KMS-11 (cell line): Measurements from ENCODE around the gene HLA-DPB1.
A peak's percentile ranks its signal among the peaks of the same experiment; 100 is the strongest.

Experiments
- H2AFZ ChIP-seq: fragments of 200-600 bp; sonication (generic); 2 replicates; pipeline ENCODE4 v1.6.1; 2016; ENCODE audit warnings: antibody characterized with exemption, mixed run types, low read depth
- H3K27ac ChIP-seq: fragments of 200-600 bp; sonication (generic); 2 replicates; pipeline ENCODE4 v1.6.1; 2016; ENCODE audit warnings: mild to moderate bottlenecking, mixed run types
- H3K27me3 ChIP-seq: fragments of 200-600 bp; sonication (generic); 2 replicates; pipeline ENCODE4 v1.6.1; 2017; ENCODE audit warnings: mild to moderate bottlenecking, low read depth, mixed run types, moderate library complexity; ENCODE audit not compliant: insufficient read depth
- H3K36me3 ChIP-seq: fragments of 200-600 bp; sonication (generic); 2 replicates; pipeline ENCODE4 v1.6.1; 2017; ENCODE audit warnings: mild to moderate bottlenecking, mixed run types; ENCODE audit not compliant: insufficient read depth
- H3K4me1 ChIP-seq: fragments of 200-600 bp; sonication (generic); 2 replicates; pipeline ENCODE4 v1.6.1; 2016; ENCODE audit warnings: mild to moderate bottlenecking, low read depth, mixed run types; ENCODE audit not compliant: poor library complexity, severe bottlenecking
- H3K4me2 ChIP-seq: fragments of 200-600 bp; sonication (generic); 2 replicates; pipeline ENCODE4 v1.7.0; 2016; ENCODE audit warnings: mild to moderate bottlenecking, mixed run types
- H3K4me3 ChIP-seq: fragments of 200-600 bp; sonication (generic); IDR thresholded peaks from 2 replicates; pipeline ENCODE4 v1.6.1; 2017; ENCODE audit warnings: low read depth, low read length, mixed read lengths; ENCODE audit not compliant: insufficient read depth
- H3K79me2 ChIP-seq: fragments of 200-600 bp; sonication (generic); 2 replicates; pipeline ENCODE4 v1.6.1; 2016; ENCODE audit warnings: low read depth, mixed run types; ENCODE audit not compliant: insufficient read depth
- H3K9ac ChIP-seq: fragments of 200-600 bp; sonication (generic); 2 replicates; pipeline ENCODE4 v1.6.1; 2016; ENCODE audit warnings: mild to moderate bottlenecking, mixed run types
- H4K20me1 ChIP-seq: fragments of 200-600 bp; sonication (generic); 2 replicates; pipeline ENCODE4 v1.6.1; 2016; ENCODE audit warnings: mild to moderate bottlenecking, mixed run types; ENCODE audit not compliant: insufficient read depth
- TF ChIP-seq, protein P1 (sequence below): fragments of 200-600 bp; sonication (generic); conservative IDR thresholded peaks from 2 replicates; pipeline ENCODE4 v1.6.1; 2017; ENCODE audit warnings: low read depth, mild to moderate bottlenecking, antibody characterized with exemption, low read length, moderate library complexity, mixed read lengths

HLA-DPB1 gene

DNA sequence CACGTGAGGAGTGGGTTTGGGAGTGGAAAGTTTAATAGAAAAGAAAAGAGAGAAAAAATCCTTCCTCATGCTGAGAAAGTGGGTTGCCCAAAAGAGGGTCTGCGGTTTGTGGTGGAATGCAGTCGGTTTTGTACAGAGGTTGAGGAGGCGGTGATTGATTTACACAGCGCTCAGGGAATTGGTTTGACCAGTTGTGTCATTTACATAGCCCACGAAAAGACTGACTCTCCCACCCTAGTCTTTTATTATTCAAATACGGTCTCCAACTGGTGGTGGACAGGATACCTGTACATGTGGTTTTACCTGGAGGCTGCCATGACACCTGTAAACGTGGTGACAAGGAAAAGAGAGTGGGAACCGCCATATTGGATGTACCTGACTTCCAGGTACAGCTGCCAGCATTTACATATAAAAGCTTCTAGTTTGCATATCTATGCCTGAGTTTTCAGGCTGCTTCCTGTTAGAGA is 42.1 kb downstream of the HLA-DPB1 start:
- Histone ChIP-seq H3K79me2 (no peaks in the 10 kb centered on the region), H3K36me3 (no peaks in the 10 kb centered on the region), H4K20me1 (no peaks in the 10 kb centered on the region), H3K27ac (no peak overlapping the region), H3K27me3 (no peaks in the 10 kb centered on the region; the same call in 1 of the 2 replicates), H3K4me1 (no peaks in the 10 kb centered on the region), H3K4me2 (no peak overlapping the region), H3K4me3 (no peak overlapping the region), H2AFZ (no peak overlapping the region), H3K9ac (no peak overlapping the region)
- TF ChIP-seq, protein P1, sequence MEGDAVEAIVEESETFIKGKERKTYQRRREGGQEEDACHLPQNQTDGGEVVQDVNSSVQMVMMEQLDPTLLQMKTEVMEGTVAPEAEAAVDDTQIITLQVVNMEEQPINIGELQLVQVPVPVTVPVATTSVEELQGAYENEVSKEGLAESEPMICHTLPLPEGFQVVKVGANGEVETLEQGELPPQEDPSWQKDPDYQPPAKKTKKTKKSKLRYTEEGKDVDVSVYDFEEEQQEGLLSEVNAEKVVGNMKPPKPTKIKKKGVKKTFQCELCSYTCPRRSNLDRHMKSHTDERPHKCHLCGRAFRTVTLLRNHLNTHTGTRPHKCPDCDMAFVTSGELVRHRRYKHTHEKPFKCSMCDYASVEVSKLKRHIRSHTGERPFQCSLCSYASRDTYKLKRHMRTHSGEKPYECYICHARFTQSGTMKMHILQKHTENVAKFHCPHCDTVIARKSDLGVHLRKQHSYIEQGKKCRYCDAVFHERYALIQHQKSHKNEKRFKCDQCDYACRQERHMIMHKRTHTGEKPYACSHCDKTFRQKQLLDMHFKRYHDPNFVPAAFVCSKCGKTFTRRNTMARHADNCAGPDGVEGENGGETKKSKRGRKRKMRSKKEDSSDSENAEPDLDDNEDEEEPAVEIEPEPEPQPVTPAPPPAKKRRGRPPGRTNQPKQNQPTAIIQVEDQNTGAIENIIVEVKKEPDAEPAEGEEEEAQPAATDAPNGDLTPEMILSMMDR: no peak

DNA sequence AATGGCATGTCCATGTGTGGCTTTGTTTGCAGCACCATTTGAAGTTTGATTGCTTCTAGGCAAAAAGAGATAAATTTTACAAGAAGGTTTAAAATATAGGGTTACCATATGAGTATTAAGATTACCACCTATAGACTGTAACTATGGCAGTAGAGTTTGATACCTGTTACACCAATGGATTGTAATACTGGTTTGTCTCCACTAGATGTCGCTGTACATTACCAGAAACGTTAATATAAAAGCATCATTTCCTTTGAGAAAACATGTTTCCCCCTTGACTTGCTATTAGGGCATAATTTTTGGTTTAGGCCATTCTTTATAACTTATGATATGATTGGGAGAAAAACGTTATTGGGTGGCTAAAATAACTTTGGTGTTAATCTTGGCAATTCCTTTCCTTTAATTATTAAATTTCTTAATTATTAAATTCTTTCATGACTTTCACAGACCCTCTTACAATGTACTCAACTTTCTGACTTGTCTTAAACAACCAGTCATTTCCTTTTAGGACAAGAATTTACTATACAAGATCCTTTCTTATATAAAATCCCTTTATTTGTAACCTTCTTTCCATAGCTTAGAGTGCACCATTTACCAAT is 42.8 kb downstream of the HLA-DPB1 start:
- H3K36me3 ChIP-seq: no peaks in the 10 kb centered on the region
- no peaks in the 10 kb centered on the region for H4K20me1 ChIP-seq
- no peak overlapping the region for H3K4me3 ChIP-seq
- no peak overlapping the region for H3K4me2 ChIP-seq
- no peaks in the 10 kb centered on the region; the same call in 1 of the 2 replicates for H3K27me3 ChIP-seq
- no peaks in the 10 kb centered on the region for H3K79me2 ChIP-seq
- H2AFZ ChIP-seq: no peak overlapping the region
- no peak overlapping the region for H3K9ac ChIP-seq
- no peak overlapping the region for H3K27ac ChIP-seq
- no peaks in the 10 kb centered on the region for H3K4me1 ChIP-seq
- TF ChIP-seq, protein P1: peak; percentile 83

DNA sequence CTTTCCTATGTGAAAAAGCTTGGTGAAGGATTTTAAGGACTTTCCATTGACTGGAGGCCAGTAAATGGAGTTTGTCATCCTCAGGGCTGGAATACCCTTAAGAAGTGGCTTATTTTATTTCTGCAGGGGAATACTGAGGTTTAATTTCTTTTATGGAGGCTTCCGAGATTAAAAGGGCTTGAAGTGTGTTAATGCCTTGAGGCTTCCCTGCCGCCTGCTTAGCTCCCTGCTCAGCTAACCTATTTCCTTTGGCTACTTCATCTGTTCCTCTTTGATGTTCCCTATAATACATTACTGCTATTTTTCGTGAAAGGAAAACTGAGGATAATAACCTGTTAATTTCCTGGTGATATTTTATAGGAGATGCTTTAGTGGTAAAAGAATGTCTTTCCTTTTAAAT is 44.2 kb downstream of the HLA-DPB1 start:
- Histone ChIP-seq H4K20me1 (no peaks in the 10 kb centered on the region), H3K4me3 (no peak overlapping the region), H3K79me2 (no peaks in the 10 kb centered on the region), H3K27me3 (no peaks in the 10 kb centered on the region; the same call in 1 of the 2 replicates), H2AFZ (no peak overlapping the region), H3K9ac (no peak overlapping the region), H3K36me3 (no peaks in the 10 kb centered on the region), H3K27ac (no peak overlapping the region), H3K4me2 (no peak overlapping the region), H3K4me1 (no peaks in the 10 kb centered on the region)
- TF ChIP-seq, protein P1: no peak

DNA sequence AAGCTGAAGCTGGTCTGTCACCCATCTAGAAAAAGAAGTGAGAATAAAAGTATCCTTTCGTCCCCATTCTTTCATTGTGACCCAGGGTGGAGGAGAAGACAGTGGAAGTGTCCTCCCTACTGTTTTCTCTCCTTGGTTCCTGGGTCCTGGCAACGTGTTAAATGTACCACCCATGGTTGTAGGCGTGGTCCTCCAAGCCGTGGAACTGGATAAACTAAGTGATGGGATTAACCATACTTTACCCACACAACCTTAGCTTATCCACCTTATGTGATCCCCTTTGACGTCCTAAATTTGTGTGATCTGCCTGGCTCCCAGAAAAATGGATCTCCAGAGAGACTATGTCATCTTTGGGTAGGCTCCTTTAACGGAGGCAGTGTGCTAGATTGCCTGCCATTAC is 47.4 kb downstream of the HLA-DPB1 start:
- H3K79me2 ChIP-seq: no peaks in the 10 kb centered on the region
- no peak overlapping the region for H3K27ac ChIP-seq
- no peak overlapping the region for H3K9ac ChIP-seq
- no peaks in the 10 kb centered on the region; the same call in 1 of the 2 replicates for H3K27me3 ChIP-seq
- H3K4me2 ChIP-seq: no peak overlapping the region
- TF ChIP-seq, protein P1: no peak
- H4K20me1 ChIP-seq: no peaks in the 10 kb centered on the region
- H3K4me1 ChIP-seq: no peaks in the 10 kb centered on the region
- H2AFZ ChIP-seq: no peak overlapping the region
- no peaks in the 10 kb centered on the region for H3K36me3 ChIP-seq
- no peak overlapping the region for H3K4me3 ChIP-seq
